K562 (cell line): ENCODE measurements around the gene AIFM3. TPM values are rescaled to one million over a fixed set of nuclear protein-coding genes. Genes with fewer than 3 reads are reported as not detected.

Experiments
- ARHGAP35 ChIP-seq: fragments of 450-650 bp; IDR thresholded peaks from 2 replicates; pipeline ENCODE4 v1.6.1; 2018; ENCODE audit not compliant: partially characterized antibody
- HDAC2 ChIP-seq: fragments of 450-650 bp; IDR thresholded peaks from 2 replicates; pipeline ENCODE4 v1.6.1; 2016; ENCODE audit warnings: mild to moderate bottlenecking
- RBM22 ChIP-seq: fragments of 200-400 bp; formaldehyde crosslinking; IDR thresholded peaks from 2 replicates; pipeline ENCODE4 v1.6.1; 2018; ENCODE audit warnings: low read length, low read depth; ENCODE audit not compliant: poor library complexity, severe bottlenecking
- SUPT5H ChIP-seq: fragments of 450-650 bp; IDR thresholded peaks from 2 replicates; pipeline ENCODE4 v1.6.1; 2016
- ZNF316 ChIP-seq: fragments of 450-650 bp; IDR thresholded peaks from 2 replicates; pipeline ENCODE4 v1.6.1; 2016
- ZNF511 ChIP-seq: sonication (generic); formaldehyde crosslinking; IDR thresholded peaks from 2 replicates; pipeline ENCODE4 v1.8.0; 2022; ENCODE audit warnings: mild to moderate bottlenecking, missing genetic modification reagents
- ZNF780A ChIP-seq: fragments of 250-450 bp; sonication (Bioruptor Pico); IDR thresholded peaks from 2 replicates; pipeline ENCODE4 v1.5.0; 2021; ENCODE audit warnings: mild to moderate bottlenecking
- polyA plus RNA-seq, 8 experiments: library from polyadenylated mRNA; depleted of rRNA in 4 of 8; stranded (reverse) in 5 of 8; unstranded in 3 of 8; fragments of >200 nt; fragmentation: Nextera tagmentation in 2 of 8; fragmentation: Illumina TruSeq in 1 of 8; extraction: Ambion mirVana in 2 of 8; extraction: Trizol in 1 of 8; gene quantifications; 2 replicates each; pipeline versions ENCODE4 v1.2.1 to v1.2.3, GENCODE V29; 2011 to 2014; ENCODE audit warnings: inconsistent platforms in 1 of 8, missing spikeins in 1 of 8
- total RNA-seq, 7 experiments: library from RNA; depleted of rRNA in 6 of 7; stranded (reverse); fragments of >200 nt in 6 of 7; fragmentation: Illumina TruSeq in 2 of 7; extraction: Trizol in 2 of 7; gene quantifications; 2 replicates each; pipeline versions ENCODE4 v1.2.1 to v1.2.3, GENCODE V29; 2011 to 2021; ENCODE audit warnings: low replicate concordance in 1 of 7
- TF ChIP-seq, protein P1 (sequence below): IDR thresholded peaks from 2 replicates; pipeline ENCODE4 v1.6.1; 2014; ENCODE audit warnings: antibody characterized with exemption
- TF ChIP-seq, protein P2 (sequence below): fragments of 200-600 bp; sonication (generic); IDR thresholded peaks from one replicate; pipeline ENCODE4 v1.6.1; 2012; ENCODE audit warnings: mild to moderate bottlenecking, low read depth, low read length, inconsistent platforms
- TF ChIP-seq, protein P3 (sequence below): fragments of 450-650 bp; IDR thresholded peaks from 2 replicates; pipeline ENCODE4 v1.6.1; 2017; ENCODE audit warnings: mild to moderate bottlenecking, moderate library complexity

The AIFM3 gene
- total and polyA plus RNA-seq, 9 of the 15 experiments (the other 6 are each of a cell fraction or from before 2014, with no cell fraction given), result 0.03 to 0.20 (median 0.07) TPM; not detected in 1

- TF ChIP-seq, protein P1, sequence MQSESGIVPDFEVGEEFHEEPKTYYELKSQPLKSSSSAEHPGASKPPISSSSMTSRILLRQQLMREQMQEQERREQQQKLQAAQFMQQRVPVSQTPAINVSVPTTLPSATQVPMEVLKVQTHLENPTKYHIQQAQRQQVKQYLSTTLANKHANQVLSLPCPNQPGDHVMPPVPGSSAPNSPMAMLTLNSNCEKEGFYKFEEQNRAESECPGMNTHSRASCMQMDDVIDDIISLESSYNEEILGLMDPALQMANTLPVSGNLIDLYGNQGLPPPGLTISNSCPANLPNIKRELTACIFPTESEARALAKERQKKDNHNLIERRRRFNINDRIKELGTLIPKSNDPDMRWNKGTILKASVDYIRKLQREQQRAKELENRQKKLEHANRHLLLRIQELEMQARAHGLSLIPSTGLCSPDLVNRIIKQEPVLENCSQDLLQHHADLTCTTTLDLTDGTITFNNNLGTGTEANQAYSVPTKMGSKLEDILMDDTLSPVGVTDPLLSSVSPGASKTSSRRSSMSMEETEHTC, result no peak
- TF ChIP-seq, protein P2, sequence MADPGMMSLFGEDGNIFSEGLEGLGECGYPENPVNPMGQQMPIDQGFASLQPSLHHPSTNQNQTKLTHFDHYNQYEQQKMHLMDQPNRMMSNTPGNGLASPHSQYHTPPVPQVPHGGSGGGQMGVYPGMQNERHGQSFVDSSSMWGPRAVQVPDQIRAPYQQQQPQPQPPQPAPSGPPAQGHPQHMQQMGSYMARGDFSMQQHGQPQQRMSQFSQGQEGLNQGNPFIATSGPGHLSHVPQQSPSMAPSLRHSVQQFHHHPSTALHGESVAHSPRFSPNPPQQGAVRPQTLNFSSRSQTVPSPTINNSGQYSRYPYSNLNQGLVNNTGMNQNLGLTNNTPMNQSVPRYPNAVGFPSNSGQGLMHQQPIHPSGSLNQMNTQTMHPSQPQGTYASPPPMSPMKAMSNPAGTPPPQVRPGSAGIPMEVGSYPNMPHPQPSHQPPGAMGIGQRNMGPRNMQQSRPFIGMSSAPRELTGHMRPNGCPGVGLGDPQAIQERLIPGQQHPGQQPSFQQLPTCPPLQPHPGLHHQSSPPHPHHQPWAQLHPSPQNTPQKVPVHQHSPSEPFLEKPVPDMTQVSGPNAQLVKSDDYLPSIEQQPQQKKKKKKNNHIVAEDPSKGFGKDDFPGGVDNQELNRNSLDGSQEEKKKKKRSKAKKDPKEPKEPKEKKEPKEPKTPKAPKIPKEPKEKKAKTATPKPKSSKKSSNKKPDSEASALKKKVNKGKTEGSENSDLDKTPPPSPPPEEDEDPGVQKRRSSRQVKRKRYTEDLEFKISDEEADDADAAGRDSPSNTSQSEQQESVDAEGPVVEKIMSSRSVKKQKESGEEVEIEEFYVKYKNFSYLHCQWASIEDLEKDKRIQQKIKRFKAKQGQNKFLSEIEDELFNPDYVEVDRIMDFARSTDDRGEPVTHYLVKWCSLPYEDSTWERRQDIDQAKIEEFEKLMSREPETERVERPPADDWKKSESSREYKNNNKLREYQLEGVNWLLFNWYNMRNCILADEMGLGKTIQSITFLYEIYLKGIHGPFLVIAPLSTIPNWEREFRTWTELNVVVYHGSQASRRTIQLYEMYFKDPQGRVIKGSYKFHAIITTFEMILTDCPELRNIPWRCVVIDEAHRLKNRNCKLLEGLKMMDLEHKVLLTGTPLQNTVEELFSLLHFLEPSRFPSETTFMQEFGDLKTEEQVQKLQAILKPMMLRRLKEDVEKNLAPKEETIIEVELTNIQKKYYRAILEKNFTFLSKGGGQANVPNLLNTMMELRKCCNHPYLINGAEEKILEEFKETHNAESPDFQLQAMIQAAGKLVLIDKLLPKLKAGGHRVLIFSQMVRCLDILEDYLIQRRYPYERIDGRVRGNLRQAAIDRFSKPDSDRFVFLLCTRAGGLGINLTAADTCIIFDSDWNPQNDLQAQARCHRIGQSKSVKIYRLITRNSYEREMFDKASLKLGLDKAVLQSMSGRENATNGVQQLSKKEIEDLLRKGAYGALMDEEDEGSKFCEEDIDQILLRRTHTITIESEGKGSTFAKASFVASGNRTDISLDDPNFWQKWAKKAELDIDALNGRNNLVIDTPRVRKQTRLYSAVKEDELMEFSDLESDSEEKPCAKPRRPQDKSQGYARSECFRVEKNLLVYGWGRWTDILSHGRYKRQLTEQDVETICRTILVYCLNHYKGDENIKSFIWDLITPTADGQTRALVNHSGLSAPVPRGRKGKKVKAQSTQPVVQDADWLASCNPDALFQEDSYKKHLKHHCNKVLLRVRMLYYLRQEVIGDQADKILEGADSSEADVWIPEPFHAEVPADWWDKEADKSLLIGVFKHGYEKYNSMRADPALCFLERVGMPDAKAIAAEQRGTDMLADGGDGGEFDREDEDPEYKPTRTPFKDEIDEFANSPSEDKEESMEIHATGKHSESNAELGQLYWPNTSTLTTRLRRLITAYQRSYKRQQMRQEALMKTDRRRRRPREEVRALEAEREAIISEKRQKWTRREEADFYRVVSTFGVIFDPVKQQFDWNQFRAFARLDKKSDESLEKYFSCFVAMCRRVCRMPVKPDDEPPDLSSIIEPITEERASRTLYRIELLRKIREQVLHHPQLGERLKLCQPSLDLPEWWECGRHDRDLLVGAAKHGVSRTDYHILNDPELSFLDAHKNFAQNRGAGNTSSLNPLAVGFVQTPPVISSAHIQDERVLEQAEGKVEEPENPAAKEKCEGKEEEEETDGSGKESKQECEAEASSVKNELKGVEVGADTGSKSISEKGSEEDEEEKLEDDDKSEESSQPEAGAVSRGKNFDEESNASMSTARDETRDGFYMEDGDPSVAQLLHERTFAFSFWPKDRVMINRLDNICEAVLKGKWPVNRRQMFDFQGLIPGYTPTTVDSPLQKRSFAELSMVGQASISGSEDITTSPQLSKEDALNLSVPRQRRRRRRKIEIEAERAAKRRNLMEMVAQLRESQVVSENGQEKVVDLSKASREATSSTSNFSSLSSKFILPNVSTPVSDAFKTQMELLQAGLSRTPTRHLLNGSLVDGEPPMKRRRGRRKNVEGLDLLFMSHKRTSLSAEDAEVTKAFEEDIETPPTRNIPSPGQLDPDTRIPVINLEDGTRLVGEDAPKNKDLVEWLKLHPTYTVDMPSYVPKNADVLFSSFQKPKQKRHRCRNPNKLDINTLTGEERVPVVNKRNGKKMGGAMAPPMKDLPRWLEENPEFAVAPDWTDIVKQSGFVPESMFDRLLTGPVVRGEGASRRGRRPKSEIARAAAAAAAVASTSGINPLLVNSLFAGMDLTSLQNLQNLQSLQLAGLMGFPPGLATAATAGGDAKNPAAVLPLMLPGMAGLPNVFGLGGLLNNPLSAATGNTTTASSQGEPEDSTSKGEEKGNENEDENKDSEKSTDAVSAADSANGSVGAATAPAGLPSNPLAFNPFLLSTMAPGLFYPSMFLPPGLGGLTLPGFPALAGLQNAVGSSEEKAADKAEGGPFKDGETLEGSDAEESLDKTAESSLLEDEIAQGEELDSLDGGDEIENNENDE, result peak; percentile 18
- no peak for TF ChIP-seq ZNF316
- no peak for TF ChIP-seq ARHGAP35
- TF ChIP-seq, protein P3, sequence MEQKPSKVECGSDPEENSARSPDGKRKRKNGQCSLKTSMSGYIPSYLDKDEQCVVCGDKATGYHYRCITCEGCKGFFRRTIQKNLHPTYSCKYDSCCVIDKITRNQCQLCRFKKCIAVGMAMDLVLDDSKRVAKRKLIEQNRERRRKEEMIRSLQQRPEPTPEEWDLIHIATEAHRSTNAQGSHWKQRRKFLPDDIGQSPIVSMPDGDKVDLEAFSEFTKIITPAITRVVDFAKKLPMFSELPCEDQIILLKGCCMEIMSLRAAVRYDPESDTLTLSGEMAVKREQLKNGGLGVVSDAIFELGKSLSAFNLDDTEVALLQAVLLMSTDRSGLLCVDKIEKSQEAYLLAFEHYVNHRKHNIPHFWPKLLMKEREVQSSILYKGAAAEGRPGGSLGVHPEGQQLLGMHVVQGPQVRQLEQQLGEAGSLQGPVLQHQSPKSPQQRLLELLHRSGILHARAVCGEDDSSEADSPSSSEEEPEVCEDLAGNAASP, result no peak
- 0 out of 2 replicates have a peak, but pooled peaks have one; percentile 17 for TF ChIP-seq HDAC2
- TF ChIP-seq RBM22, result peak; percentile 19
- peak; percentile 70; the same call in 1 of the 2 replicates for TF ChIP-seq ZNF780A (CRISPR knock-in tag)
- TF ChIP-seq ZNF511 (CRISPR knock-in tag), result 0 out of 2 replicates have a peak, but pooled peaks have one; percentile 47
- TF ChIP-seq SUPT5H, result peak; percentile 52
These were observed 10.6 kb upstream of the AIFM3 start (continued) for GRCh38 chr22:20956258-20957101.
